HepG2 (cell line): Measurements from ENCODE around the gene ESRRG. TPM values are rescaled to one million over a fixed set of nuclear protein-coding genes. Genes with fewer than 3 reads are reported as not detected.

Source experiments
- ATF4 ChIP-seq, 2 experiments: fragments of 450-650 bp in 1 of 2; sonication (generic) in 1 of 2; formaldehyde crosslinking; IDR thresholded peaks; 2 replicates each; pipeline versions ENCODE4 v1.5.0 to v1.8.0; 2020 to 2022; ENCODE audit warnings: mild to moderate bottlenecking in 1 of 2, missing genetic modification reagents in 1 of 2
- ATF7-NPFF ChIP-seq: sonication (generic); formaldehyde crosslinking; IDR thresholded peaks from 2 replicates; pipeline ENCODE4 v1.8.1; 2023; ENCODE audit warnings: mild to moderate bottlenecking, low read depth, missing genetic modification reagents, moderate library complexity
- BRF2 ChIP-seq: sonication (generic); formaldehyde crosslinking; IDR thresholded peaks from 2 replicates; pipeline ENCODE4 v1.8.1; 2022; ENCODE audit warnings: mild to moderate bottlenecking, missing genetic modification reagents
- KDM3A ChIP-seq: IDR thresholded peaks from 2 replicates; pipeline ENCODE4 v1.6.1; 2018; ENCODE audit warnings: low read depth, missing compliant biosample characterization
- MATR3 ChIP-seq: sonication (generic); formaldehyde crosslinking; IDR thresholded peaks from 2 replicates; pipeline ENCODE4 v1.4.0; 2020; ENCODE audit warnings: missing genetic modification reagents
- TERF1 ChIP-seq: sonication (generic); formaldehyde crosslinking; IDR thresholded peaks from 2 replicates; pipeline ENCODE4 v1.8.0; 2022; ENCODE audit warnings: mild to moderate bottlenecking, missing genetic modification reagents, moderate library complexity
- TOPORS ChIP-seq: sonication (generic); formaldehyde crosslinking; IDR thresholded peaks from 2 replicates; pipeline ENCODE4 v1.8.0; 2023; ENCODE audit warnings: mild to moderate bottlenecking, missing genetic modification reagents
- ZBTB26 ChIP-seq: IDR thresholded peaks from 2 replicates; pipeline ENCODE4 v1.6.1; 2016; ENCODE audit warnings: missing compliant biosample characterization, missing genetic modification reagents, borderline replicate concordance
- polyA plus RNA-seq, 8 experiments: library from polyadenylated mRNA; depleted of rRNA in 3 of 8; stranded (reverse) in 7 of 8; unstranded in 1 of 8; fragments of >200 nt; fragmentation: Illumina TruSeq in 4 of 8; extraction: Trizol in 4 of 8; gene quantifications; 2 replicates each; pipeline versions ENCODE4 v1.2.1 to v1.2.3, GENCODE V29; 2011 to 2016; ENCODE audit warnings: low read depth in 4 of 8, missing spikeins in 1 of 8, mixed read lengths in 1 of 8; ENCODE audit not compliant: insufficient read depth in 1 of 8
- total RNA-seq, 5 experiments: library from RNA; depleted of rRNA; stranded (reverse); fragments of >200 nt; fragmentation: Illumina TruSeq; extraction: Trizol; gene quantifications; 2 replicates each; pipeline ENCODE4 v1.2.3, GENCODE V29; 2016; ENCODE audit warnings: low read depth in 1 of 5

Gene ESRRG
- total and polyA plus RNA-seq, 2 of the 13 experiments (the other 11 are each of a cell fraction or from before 2014, with no cell fraction given) = not detected

GRCh38 chr1:216483672-216484401 is 239.4 kb downstream of the ESRRG start (continued):
- TF ChIP-seq BRF2 (CRISPR knock-in tag) (no peak), ZBTB26 (CRISPR knock-in tag) (no peak), MATR3 (CRISPR knock-in tag) (no peak), ATF4 (CRISPR knock-in tag; IDR thresholded peaks at IDR 0.05) (no peak), TOPORS (no peak), ATF7-NPFF (no peak), TERF1 (no peak), KDM3A (CRISPR knock-in tag) (no peak)
